Adrenal gland (tissue), 5 donors: ENCODE results near the gene TEKT3.

Experiments used
- CTCF ChIP-seq, 6 experiments: fragments of 450-650 bp in 4 of 6; fragments of 200-600 bp in 2 of 6; sonication (generic) in 1 of 6; IDR thresholded peaks; 1 replicate in 5 of 6; 2 replicates in 1 of 6; pipeline versions ENCODE4 v1.5.1 to v1.8.0; 2016 to 2021; ENCODE audit warnings: antibody characterized with exemption in 6 of 6, mild to moderate bottlenecking in 2 of 6, moderate library complexity in 1 of 6
- POLR2A ChIP-seq, 2 donors: fragments of 450-650 bp; IDR thresholded peaks; one replicate each; pipeline ENCODE4 v1.6.1; 2017; ENCODE audit warnings: antibody characterized with exemption in 2 of 2, mild to moderate bottlenecking in 2 of 2, moderate library complexity in 1 of 2
- donor health status: DM: no; HTN: no; CAD: no.

- TF ChIP-seq CTCF (IDR thresholded peaks at IDR 0.05) = no peak
- TF ChIP-seq POLR2A (IDR thresholded peaks at IDR 0.05) = no peak
These were observed 10.1 kb upstream of the TEKT3 start for GRCh38 chr17:15351478-15351840.
